A673 (cell line): ENCODE data around the gene CUX1.

Source experiments
- CTCF ChIP-seq: fragments of 300-800, 200-600 bp; sonication (generic); conservative IDR thresholded peaks from 2 replicates; pipeline ENCODE4 v1.5.1; 2017; ENCODE audit warnings: low read depth, mild to moderate bottlenecking, antibody characterized with exemption, low read length, moderate library complexity, mixed read lengths
- EZH2 ChIP-seq: fragments of 200-600 bp; sonication (generic); IDR thresholded peaks from 2 replicates; pipeline ENCODE4 v1.6.1; 2017; ENCODE audit warnings: borderline replicate concordance, low read depth, mild to moderate bottlenecking, mixed read lengths, antibody characterized with exemption, low read length; ENCODE audit not compliant: poor library complexity, severe bottlenecking

GRCh38 chr7:102322202-102322715 lies 504.8 kb downstream of the CUX1 start:
- TF ChIP-seq CTCF (no peak), EZH2 (no peak)
